Measurements from ENCODE around the gene EPHA1.

Gene EPHA1

DNA sequence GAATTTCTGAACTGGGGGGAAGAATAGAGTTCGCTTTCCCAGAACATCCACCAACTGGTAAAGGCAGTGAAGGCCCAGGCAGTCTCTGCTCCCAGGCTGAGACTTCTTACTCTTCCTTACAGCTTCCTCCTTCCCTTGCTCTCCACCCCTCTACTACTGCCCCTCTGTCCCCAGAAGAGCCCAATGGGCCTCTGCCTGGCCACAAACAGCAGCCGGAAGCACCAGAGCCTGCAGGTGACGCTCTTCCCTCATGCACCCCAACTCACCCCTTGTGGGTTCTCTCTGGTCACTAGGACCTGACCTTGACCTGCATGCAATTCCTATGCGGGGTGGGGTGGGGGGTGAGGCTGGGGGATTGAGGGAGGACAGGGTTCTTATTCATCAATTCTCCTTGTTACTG lies 62.6 kb downstream of the EPHA1 start:
- no peak for DNase-seq (ENCODE audit: low spot score)

DNA sequence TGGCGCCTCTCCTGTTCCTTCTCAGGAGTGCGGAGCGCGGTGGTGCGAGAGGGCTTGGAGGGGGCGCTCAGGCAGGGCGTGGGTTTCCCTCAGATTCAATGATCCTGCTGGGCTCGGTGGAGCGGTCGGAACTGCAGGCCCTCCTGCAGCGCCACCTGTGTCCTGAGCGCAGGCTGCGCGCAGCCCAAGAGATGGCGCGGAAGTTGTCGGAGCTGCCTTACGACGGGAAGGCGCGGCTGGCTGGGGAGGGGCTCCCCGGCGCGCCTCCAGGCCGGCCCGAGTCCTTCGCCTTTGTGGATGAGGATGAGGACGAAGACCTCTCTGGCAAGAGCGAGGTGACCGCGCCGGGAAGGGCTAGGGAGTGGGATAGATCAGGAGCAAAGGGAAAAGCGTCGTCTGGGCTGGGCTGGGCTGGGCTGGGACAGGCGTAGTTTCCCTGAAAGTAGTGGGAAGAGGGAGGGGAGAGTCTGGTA lies 63.2 kb downstream of the EPHA1 start:
- DNase-seq (ENCODE audit: low spot score): no peak

DNA sequence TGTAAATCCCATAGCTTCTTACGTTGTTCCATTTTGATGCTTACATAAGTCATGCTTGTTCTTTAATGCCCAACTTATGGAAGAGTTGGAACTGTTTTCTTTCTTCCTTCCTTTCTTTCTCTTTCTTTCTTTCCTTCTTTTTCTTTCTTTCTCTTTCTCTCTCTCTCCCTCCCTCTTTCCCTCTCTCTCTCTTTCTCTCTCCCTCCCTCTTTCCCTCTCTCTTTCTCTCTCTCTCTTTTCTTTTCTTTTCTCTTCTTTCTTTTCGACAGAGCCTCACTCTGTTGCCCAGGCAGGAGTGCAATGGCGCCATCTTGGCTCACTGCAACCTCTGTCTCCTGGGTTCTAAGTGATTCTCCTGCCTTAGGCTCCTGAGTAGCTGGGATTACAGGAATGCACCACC lies 65.1 kb downstream of the EPHA1 start:
- DNase-seq (ENCODE audit: low spot score): no peak

DNA sequence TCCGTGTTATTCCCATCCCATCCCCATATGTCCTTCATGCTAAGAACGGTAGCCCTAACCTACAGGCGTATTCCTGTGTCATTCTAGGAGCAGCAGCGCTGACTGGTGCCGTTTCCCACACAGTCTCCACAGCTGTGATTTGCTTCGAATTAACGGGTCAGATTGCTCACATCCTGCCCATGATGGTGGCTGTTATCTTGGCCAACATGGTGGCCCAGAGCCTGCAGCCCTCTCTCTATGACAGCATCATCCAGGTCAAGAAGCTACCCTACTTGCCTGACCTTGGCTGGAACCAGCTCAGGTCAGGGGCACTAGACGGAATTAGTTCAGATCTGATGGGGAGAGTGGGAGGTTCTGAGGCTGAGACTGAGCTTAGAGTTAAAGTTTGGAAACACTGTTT lies 66.8 kb downstream of the EPHA1 start:
- DNase-seq (ENCODE audit: low spot score): no peak

All from hepatic stellate cell (primary cell).